Posterior cingulate gyrus (tissue), 11 donors: Measurements from ENCODE around the gene GRIK5.
"Not testable (repeated sequence)": the region's sequence is repeated elsewhere in the genome, so short reads cannot be mapped to it uniquely, and the experiment has no call there.

Experiments
- DNase-seq, 10 donors: peaks; one replicate each; pipeline versions ENCODE4 v3.0.0 to v3.0.0-alpha.2; 2020 to 2021; ENCODE audit warnings: mixed read lengths in 3 of 10
- intact Hi-C: fragments of 100-400 bp; cut with DNase I; formaldehyde crosslinking; loops from one replicate; pipeline ENCODE4 v1.15.1; 2023

Gene GRIK5

DNA sequence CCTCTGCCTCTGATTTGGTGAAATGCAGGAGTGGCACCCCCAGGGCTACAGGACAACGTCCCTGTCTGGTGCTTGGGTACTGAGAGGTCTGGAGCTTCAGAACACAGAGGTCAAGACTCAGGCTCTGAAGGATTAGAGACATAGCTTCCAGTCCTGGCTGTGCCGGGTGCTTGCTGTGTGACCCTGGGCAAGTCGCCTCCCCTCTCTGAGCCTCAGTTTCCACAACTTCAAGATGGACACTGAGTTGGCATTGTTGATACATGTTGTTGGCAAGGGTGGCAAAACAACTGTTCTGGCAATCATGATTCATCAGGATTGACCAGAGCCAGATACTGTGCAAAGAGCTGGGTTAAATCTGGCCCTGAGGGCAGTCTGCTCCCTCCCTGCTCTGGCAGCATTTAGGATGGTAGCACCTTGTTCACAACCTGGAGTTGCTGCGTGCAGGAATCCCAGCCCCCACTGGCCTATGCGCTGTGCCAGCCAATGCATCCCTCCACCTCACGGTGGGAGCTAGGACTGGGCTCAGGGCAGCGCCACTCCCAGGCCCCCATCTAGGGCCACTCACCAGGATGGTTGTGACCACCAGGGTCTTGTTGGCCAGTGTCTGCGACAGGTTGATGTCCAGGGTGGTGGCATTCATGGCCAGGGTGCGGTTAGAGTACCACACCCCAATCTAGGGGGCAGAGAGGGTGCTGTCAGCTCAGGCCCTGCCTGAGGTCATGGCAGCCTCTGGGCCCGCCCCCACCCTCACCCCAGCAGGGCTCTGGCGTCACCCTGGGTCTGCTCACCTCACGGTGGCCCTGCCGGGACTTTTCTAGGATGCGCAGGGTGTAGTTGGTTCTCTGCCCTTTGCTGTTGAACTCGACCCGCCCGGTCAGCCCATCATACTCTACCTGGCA is 16.7 kb downstream of the GRIK5 start:
- intact Hi-C loops, result no loop called here
- DNase-seq, result peak in 1 of 10 donors; percentile 46

DNA sequence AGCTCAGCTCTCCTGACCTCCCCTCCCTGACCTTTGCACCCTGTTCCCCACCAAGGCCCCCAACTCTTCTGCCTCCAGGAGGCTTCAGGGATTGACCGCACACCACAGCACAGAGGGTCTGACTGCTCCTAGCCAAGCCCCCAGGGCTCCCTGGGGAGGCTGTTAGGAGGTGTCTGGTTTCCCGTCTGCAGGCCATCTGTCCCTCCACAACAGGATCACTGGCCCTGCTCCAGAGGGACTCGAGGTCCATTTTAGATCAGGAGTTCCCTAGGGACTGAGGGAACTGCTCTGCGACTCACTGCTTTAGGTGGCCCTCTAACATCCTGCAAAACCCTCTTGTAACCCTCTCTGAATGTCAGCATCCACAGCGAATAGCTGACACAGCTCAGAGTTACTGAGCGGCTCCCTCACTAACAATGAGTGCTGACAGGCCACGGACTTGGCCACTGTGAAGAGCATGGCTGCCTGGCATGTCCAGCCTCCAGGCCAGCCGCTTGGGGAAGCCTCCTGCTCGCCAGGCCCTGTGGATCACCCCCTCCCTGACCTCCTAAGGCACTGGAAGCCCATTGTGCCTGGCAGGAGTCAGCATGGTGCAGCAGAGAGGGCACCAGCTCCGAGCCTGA is 17.7 kb downstream of the GRIK5 start:
- DNase-seq, result peak in 2 of 10 donors; percentile 67 to 75
- intact Hi-C loops, result no loop called here

DNA sequence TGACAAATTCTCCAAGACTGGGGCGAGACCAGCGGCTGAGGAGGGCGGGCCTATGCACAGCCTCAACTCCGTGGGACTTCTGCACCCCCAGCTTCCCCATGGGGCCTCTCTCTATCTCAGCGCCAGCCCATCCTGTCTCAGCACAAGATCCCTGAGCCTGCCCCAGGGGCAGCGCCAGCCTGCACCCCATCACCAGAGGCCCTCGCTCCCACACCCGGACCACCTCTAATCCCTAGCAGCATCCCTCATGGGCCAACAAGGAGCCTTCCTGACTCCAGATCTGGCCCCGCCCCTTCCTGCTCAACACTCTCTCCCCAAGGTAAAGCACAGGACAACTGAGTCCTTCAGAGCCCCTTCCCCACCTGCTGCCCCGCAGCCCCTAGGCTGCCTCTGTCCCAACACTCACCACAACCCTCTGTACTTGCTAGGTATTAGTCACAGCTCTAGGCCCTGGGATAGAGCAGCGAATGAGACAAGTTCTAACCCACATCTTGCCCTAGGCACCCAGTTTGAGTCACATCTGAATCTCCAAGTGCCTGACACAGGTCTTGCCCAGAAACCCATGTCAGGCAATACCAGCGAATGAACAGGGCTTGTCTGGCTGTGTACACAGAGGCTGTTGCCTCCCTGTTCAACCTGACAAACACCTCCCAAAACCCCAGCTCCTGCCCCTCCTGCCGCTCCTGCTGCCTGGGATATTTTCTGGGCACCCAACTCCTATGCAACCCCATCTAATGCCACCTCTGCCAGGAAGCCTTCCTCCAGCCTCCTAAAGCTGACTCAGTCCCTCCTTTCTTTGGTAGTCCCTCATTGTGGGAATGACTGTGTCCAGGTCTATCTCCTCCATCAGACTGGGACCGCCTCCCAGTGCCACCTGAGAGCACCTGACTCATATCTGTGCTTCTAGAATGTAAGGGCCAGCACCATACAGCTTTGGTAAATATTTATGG is 18.6 kb downstream of the GRIK5 start:
- DNase-seq, result peak in 2 of 10 donors; percentile 19 to 61
- intact Hi-C loops, result no loop called here

DNA sequence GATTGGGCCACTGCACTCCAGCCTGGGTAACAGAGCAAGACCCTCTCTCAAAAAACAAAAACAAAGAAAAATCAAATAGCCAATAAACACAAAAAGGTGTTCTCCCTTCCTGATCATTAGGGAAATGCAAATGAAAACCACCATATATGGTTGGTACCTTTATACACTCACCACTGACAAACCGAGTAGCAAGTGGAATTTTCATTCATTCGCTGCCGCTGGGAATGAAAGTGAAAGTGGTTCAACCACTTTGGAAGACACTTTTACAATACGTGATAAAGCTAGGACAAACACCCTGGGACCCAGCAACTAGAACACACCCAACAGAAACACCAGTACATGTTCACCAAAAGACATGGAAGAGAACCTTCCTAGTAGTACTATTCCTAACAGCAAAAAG is 21.0 kb downstream of the GRIK5 start:
- intact Hi-C loops, result no loop called here
- DNase-seq, result peak in 1 of 10 donors; percentile 3

DNA sequence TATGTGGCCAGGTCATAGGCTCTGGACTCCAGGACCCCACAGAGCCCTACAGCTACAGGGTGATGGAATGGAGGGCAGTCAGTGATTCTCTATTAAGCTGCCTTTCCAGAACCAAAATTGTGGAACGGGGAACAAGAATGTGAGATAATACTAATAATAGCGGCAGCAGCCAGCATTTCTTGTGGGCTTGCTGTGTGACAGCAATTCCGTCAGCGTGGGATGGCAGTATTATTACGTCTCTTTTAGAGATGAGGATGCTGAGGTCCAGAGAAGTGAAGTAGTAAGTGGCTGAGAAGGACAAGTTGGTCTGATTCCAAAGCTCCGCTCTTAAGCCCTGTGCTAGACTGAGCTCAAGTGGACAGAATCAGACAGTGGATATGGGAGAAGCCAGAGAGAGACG is 24.4 kb downstream of the GRIK5 start:
- intact Hi-C loops, result no loop called here
- no peak for DNase-seq

DNA sequence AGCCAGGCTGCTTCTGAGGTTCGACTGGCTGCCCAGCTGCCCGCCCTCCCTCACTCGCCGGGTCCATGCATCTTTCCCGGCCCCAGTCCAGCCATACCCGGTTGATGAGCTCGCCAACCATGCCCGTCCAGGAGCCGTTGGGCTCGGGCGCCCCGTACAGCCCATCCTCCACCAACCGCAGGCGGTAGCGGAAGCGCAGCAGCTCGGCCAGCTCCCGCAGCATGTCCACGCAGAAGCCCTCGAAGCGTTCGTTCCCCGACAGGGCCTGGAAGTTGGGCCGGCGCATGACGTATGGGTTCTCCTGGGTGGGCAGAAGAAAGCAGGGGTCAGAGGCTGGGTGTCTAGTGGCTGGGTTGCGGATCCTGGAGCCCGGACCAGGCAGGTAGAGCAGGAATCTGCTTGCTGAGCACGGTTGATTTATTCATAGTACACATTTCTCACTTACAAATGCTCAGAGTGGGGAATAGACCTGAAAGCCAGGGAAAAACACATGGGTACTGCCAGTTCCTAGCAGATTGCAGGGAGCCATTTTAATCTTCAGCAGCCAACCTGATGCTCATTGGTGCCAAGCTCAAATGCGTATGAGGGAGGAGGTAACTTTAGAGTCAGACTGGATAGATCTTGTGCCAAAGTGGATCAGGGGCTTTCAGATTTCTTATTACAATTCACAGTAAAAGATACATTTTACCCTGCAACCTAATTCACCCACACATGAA is 27.4 kb downstream of the GRIK5 start:
- intact Hi-C loops, result no loop called here
- peak in 6 of 10 donors; percentile 26 to 89 (median 60) for DNase-seq

DNA sequence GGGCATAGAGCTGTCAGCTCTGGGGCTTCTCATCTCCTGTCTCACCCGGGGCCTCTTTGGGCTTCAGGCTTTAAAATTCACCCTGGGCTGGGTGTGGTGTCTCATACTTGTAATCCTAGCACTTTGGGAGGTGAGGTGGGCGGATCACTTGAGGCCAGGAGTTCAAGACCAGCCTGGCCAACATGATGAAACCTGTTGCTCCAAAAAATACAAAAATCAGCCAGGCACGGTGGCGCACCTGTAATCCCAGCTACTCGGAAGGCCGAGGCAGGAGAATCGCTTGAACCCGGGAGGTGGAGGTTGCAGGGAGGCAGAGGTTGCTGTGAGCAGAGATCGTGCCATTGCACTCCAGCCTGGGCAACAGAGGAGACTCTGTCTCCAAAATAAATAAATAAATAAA is 29.5 kb downstream of the GRIK5 start:
- intact Hi-C loops, result not testable (repeated sequence)
- DNase-seq, result peak in 1 of 10 donors; percentile 34

DNA sequence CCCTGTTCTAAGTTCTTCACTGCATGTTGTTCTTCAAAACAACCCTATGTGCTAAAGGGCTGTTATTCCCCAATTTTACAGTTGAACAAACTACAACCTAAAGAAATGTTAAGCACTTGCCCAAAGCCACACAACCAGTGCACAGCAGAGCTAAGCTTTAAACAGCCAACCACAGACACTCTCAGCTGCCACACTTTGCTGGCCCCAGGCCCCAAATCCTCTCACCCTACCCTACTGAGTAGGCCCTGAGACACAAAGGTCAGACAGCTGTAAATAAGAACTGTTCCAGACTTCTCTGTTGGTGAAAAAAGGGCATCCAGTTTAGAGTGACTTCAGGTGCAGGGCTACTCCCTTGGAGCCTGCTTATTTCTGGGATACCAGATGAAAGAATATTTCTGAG is 30.0 kb downstream of the GRIK5 start:
- DNase-seq, result no peak
- intact Hi-C loops, result no loop called here

DNA sequence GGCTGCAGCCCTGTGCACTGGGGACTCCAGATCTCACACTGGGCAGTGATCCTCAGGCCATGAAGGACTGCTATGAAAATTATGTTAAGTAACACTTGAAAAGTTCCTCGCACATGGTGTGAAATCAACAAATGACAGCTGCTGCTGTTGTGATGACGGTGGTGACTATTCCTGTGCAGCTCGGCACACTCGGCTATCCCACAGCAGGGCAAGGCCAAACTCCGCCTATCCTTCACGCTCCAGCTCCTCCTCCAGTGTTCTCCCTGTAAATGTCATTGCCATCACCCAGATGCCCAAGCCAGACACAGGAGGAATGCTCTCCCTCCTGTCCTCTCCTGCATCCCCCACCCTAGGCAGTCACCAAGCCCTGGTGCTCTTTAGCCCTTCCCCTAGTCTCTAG is 31.3 kb downstream of the GRIK5 start:
- peak in 7 of 10 donors; percentile 43 to 90 (median 61) for DNase-seq
- intact Hi-C loops, result no loop called here

DNA sequence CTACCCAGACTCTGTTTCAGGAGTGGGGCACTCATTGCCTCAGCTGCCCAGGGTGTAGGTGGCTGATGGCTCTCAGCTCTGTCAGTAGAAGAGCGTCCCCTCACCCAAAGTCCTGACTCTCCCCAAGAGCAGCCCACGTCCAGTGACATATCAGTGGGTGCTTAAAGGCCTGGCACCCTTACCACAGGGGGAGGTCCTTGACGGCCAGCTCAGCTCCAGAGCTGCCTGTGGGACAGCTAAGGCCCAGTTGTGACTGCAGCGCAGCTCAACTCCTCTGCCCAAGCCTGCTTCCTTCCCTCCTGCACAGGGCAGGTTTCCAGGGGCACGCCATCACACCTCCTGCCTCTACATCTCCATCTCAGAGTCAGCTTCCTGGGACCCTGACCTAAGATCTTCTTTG is 32.4 kb downstream of the GRIK5 start:
- DNase-seq, result peak in 1 of 10 donors; percentile 49
- intact Hi-C loops, result no loop called here

DNA sequence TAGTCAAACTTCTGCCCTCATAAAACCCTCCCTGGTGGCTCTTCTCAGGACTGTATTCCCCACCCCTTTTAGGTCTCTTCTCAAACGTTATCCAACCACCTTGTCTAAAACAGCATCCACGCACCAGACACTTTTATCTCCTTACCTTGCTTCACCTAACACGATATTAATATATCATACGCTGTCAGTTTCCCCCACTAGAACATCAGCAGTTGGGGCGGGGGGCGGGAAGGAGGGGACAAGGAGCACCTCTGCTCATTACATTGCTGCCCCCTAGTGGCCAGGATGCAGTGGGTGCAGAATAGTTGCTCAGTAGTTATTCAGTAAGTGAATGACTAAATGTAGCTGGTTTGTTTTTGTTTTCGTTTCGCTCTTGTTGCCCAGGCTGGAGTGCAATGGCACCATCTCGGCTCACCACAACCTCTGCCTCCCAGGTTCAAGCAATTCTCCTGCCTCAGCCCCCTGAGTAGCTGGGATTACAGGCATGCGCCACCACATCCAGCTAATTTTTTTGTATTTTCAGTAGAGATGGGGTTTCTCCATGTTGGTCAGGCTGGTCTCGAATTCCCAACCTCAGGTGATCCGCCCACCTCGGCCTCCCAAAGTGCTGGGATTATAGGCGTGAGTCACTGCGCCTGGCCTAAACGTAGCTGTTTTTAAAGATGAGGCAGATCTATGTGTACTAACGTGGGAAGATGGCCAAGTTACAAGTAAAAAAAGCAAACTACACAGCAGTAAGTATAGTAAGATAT is 35.2 kb downstream of the GRIK5 start:
- intact Hi-C loops, result not testable (repeated sequence)
- DNase-seq, result peak in 8 of 10 donors; percentile 48 to 92 (median 63)

DNA sequence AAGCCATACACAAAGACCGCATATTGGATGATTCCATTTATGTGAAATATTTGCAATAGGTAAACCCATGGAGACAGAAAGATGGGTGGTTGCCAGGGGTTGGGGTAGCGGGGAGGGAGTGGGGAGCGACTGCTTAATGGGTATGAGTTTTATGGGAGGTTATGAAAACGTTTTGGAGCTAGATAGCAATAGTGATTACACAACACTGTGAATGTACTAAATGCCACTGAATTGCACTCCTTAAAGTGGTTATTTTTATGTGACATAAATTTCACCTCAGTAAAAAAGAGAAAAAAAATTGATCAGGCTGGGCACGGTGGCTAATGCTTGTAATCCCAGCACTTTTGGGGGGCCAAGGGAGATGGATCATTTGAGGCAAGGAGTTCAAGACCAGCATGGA is 36.6 kb downstream of the GRIK5 start:
- intact Hi-C loops, result no loop called here
- peak in 1 of 10 donors; percentile 2 for DNase-seq

DNA sequence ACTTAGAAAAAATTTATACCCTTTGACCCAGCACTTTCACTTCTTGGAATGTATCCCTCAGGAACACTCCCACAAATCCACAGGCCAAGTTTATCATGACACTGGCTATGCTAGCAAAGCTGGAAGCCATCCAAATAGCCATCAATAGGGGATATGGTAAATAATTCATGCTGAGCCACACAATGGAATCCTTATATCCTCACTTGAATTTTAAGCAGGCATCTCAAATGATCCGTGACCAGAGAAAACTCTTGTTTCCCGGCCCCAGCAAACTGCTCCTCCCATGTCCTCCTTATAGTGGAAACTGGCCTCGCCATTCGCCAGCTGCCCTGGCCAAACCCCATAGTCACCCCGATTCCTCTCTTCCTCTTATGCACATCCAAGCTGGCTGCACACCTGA is 37.6 kb downstream of the GRIK5 start:
- peak in 1 of 10 donors; percentile 42 for DNase-seq
- intact Hi-C loops, result no loop called here

DNA sequence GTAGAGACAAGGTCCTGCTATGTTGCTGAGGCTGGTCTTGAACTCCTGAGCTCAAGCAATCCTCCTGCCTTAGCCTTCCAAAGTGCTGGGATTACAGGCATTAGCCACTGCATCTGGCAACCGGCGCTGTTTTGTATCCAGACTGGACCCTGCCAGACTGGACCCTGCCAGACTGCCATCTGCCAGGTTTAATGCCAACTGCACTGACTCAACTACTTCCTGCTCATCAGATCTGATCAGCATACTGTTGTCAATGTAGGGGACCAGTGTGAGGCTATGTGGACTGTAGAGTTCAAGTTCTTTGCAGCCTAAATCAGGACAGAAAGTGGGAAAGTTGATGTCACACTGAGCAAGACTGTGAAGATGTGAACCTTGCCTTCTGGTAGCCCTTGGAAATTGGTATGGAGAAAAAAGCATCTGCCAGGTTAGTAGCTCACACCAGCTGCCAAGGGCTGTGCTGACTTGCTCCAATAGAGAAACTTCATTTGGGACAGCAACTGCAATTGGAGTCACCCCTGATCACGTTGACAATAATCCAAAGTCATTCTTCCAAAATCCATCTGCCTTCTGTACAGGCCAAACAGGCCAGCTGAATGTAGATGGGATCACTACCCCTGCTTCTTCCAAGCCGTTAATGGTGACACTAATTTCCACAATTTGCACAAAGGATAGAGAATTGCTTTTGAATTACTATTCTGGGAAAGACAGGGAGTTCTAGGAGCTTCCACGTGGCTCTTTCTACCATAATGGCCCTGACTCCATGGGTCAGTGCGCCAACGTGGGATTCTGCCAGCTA is 39.2 kb downstream of the GRIK5 start:
- intact Hi-C loops, result no loop called here
- peak in 2 of 10 donors; percentile 69 to 84 for DNase-seq

DNA sequence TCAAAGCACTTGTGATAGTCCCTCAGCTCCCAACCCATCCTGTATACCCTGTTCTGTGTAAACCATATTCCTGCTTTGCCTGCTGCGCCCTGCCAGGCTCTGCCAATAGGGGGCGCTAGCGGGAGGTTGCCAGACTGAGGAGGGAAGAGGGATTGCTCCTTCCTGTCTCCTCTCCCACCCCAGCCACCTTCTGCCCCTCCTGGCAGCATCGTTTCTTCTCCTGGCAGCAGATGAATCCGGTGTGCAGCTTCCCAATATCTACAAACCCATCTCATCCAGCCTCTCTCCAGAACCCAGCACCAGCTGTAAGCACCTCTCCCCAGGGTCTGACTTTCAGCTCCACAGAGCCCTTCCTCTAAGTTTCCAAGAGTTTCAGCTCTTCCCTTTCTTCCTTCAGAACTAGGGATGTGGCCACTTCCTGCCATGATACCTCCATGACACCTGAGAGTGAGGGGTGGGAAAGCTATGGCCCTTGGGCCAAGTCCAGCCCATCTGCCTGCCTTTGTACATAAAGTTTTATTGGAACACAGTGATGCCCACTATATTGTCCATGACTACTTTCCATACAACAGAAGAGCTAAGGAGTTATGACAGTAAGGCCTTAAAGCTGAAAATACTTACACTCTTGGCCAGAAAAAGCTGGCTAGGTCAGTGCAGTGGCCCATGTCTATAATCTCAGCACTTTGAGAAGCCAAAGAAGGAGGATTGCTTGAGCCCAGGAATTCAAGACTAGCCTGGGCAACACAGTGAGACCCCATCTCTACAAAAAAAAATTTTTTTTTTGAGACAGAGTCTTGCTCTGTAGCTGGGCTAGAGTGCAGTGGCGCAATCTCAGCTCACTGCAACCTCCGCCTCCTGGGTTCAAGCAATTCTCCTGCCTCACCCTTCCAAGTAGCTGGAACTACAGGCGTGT is 41.4 kb downstream of the GRIK5 start:
- DNase-seq, result peak in 1 of 10 donors; percentile 5

DNA sequence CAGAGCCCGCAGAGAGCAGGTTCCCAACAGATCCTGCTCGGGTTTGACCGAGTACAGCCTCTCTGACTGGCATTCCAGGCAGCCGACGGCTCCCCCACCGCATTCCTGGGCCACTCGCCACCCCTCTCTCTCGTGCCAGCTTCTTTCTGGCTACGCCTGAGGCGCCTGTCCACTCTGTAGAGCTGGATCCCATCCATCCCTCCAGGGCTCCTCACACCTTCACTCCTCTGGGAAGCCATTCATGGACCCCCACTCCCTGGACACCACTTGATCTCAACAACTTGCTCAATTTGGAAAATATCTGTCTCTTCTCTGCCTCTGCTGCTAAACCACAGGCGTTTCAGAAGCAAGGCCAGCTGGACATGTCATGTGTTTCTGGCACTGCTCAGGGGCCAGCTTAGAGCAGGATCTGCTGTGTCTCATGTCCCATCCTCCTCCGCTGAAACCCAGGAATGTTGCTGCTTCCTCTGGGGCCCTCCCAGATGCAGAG is 45.3 kb downstream of the GRIK5 start:
- intact Hi-C loops, result no loop called here
- DNase-seq, result peak in 3 of 10 donors; percentile 26 to 84 (median 72)

More for the DNA sequence above, 41.4 kb downstream of the GRIK5 start:
- intact Hi-C loops, result no loop called here

DNA sequence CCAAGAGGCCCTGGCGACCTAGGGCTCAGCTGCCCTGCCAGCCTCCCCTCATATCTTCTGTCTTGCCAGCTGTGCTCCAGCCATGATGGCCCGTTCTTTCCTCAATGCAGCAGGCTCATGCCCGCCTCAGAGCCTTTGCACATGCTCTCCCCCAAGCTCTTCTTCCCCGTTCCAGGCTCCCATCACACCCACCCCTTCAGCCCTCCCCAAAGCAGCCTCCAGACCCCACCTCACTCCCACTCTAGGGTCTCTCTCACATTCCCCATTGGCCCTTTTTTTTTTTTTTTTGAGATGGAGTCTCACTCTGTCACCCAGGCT is 46.1 kb downstream of the GRIK5 start:
- intact Hi-C loops, result no loop called here
- DNase-seq, result no peak
